WTC11 (cell line): ENCODE data around the gene RBMS1. TPM values are rescaled to one million over a fixed set of nuclear protein-coding genes. Genes with fewer than 3 reads are reported as not detected.
A peak's percentile ranks its signal among the peaks of the same experiment; 100 is the strongest.

Experiments used
- ATAC-seq: fragments of 200-7000 bp; cut with Tn5 transposase; 2 replicates; pipeline ENCODE4 v1.10.0; 2021; ENCODE audit warnings: mild to moderate bottlenecking, moderate library complexity
- CTCF ChIA-PET: fragments of 300-600 bp; sonication (Branson Sonifier 250); formaldehyde crosslinking; loops from one replicate; lab custom pipeline; 2021; ENCODE audit warnings: antibody characterized with exemption; lab: Charles Lee
- POLR2A ChIA-PET: fragments of 350-600 bp; sonication (Branson Sonifier 250); formaldehyde crosslinking; loops from one replicate; lab custom pipeline; 2021; ENCODE audit warnings: antibody characterized with exemption; lab: Charles Lee
- DNase-seq: peaks from one replicate; pipeline ENCODE4 v3.0.0; 2021; ENCODE audit warnings: low spot score
- H3K27ac Mint-ChIP-seq: 2 replicates; pipeline ENCODE4 v1.8.0; 2021; ENCODE audit warnings: mixed read lengths
- H3K27me3 Mint-ChIP-seq: 2 replicates; pipeline ENCODE4 v1.8.0; 2021; ENCODE audit warnings: low read depth, mild to moderate bottlenecking, moderate library complexity, mixed read lengths
- H3K36me3 Mint-ChIP-seq: 2 replicates; pipeline ENCODE4 v1.8.0; 2021; ENCODE audit warnings: mixed read lengths
- H3K4me1 Mint-ChIP-seq: 2 replicates; pipeline ENCODE4 v1.8.0; 2022; ENCODE audit warnings: mixed read lengths
- H3K4me3 Mint-ChIP-seq: 2 replicates; pipeline ENCODE4 v1.8.0; 2021; ENCODE audit warnings: mild to moderate bottlenecking, moderate library complexity, mixed read lengths
- H3K9me3 Mint-ChIP-seq: 2 replicates; pipeline ENCODE4 v1.8.0; 2021; ENCODE audit warnings: mixed read lengths
- CREB1 ChIP-seq: sonication (generic); formaldehyde crosslinking; IDR thresholded peaks from 2 replicates; pipeline ENCODE4 v1.8.0; 2023; ENCODE audit warnings: mild to moderate bottlenecking, missing genetic modification reagents
- CTCF ChIP-seq: fragments of 200-600 bp; IDR thresholded peaks from 2 replicates; pipeline ENCODE4 v1.8.0; 2022; ENCODE audit warnings: antibody characterized with exemption
- E2F5 ChIP-seq: sonication (generic); formaldehyde crosslinking; IDR thresholded peaks from 2 replicates; pipeline ENCODE4 v1.8.1; 2022; ENCODE audit warnings: mild to moderate bottlenecking, moderate library complexity, missing genetic modification reagents
- ESRRA ChIP-seq: sonication (generic); formaldehyde crosslinking; IDR thresholded peaks from 2 replicates; pipeline ENCODE4 v1.8.1; 2022; ENCODE audit warnings: mild to moderate bottlenecking, missing genetic modification reagents, borderline replicate concordance
- FOXP1 ChIP-seq: sonication (generic); formaldehyde crosslinking; IDR thresholded peaks from 2 replicates; pipeline ENCODE4 v1.8.0; 2022; ENCODE audit warnings: missing genetic modification reagents, mild to moderate bottlenecking, moderate library complexity, borderline replicate concordance
- GABPB1 ChIP-seq: sonication (generic); formaldehyde crosslinking; IDR thresholded peaks from 2 replicates; pipeline ENCODE4 v1.8.1; 2023; ENCODE audit warnings: mild to moderate bottlenecking, missing genetic modification reagents
- GTF2I ChIP-seq: fragments of 250-450 bp; sonication (Bioruptor Pico); conservative IDR thresholded peaks from 2 replicates; pipeline ENCODE4 v1.4.0; 2021; ENCODE audit warnings: mild to moderate bottlenecking
- MAX ChIP-seq: sonication (generic); formaldehyde crosslinking; IDR thresholded peaks from 2 replicates; pipeline ENCODE4 v1.8.0; 2022; ENCODE audit warnings: mild to moderate bottlenecking, missing genetic modification reagents
- ZNF138 ChIP-seq: sonication (generic); formaldehyde crosslinking; conservative IDR thresholded peaks from 2 replicates; pipeline ENCODE4 v1.8.1; 2022; ENCODE audit warnings: mild to moderate bottlenecking, moderate library complexity, missing genetic modification reagents
- ZSCAN18 ChIP-seq: fragments of 250-450 bp; sonication (Bioruptor Pico); IDR thresholded peaks from 2 replicates; pipeline ENCODE4 v2.1.2; 2022; ENCODE audit warnings: mild to moderate bottlenecking, moderate library complexity
- total RNA-seq: library from RNA; stranded (reverse); gene quantifications from 3 replicates; pipeline ENCODE4 v1.2.3, GENCODE V29; 2021
- TF ChIP-seq, protein P1 (sequence below): sonication (generic); formaldehyde crosslinking; IDR thresholded peaks from 2 replicates; pipeline ENCODE4 v1.8.1; 2023; ENCODE audit warnings: mild to moderate bottlenecking, missing genetic modification reagents, borderline replicate concordance
- TF ChIP-seq, protein P2 (sequence below): sonication (generic); formaldehyde crosslinking; IDR thresholded peaks from 2 replicates; pipeline ENCODE4 v1.8.1; 2022; ENCODE audit warnings: missing genetic modification reagents, borderline replicate concordance
- TF ChIP-seq, protein P3 (sequence below): sonication (generic); formaldehyde crosslinking; IDR thresholded peaks from 2 replicates; pipeline ENCODE4 v1.8.0; 2022; ENCODE audit warnings: mild to moderate bottlenecking, missing genetic modification reagents
- TF ChIP-seq, protein P4 (sequence below): fragments of 250-450 bp; sonication (Bioruptor Pico); IDR thresholded peaks from 2 replicates; pipeline ENCODE4 v1.8.0; 2021; ENCODE audit warnings: mild to moderate bottlenecking

Gene RBMS1
- total RNA-seq, 1 experiment from 2014 or later: 56.3 TPM

- DNase-seq (peak; percentile 51), ATAC-seq (peak; percentile 61)
- no peaks in the 10 kb centered on the region for H3K36me3 Mint-ChIP-seq
- no peak overlapping the region for H3K27ac Mint-ChIP-seq
- no peak overlapping the region for H3K4me3 Mint-ChIP-seq
- CTCF ChIA-PET: interaction anchor here (0.7 to 2.3 kb wide), 29 partner anchors 9 to 814 kb away, joined by 3 to 12 read pairs (median 4); no protein-coding TSS in a partner anchor
- no peaks in the 10 kb centered on the region for H3K27me3 Mint-ChIP-seq
- no peaks in the 10 kb centered on the region for H3K9me3 Mint-ChIP-seq
- POLR2A ChIA-PET: interaction anchor here (0.6 to 1.5 kb wide), 3 partner anchors 15 to 310 kb away, joined by 3 to 4 read pairs (median 3); no protein-coding TSS in a partner anchor
- H3K4me1 Mint-ChIP-seq: peaks cover 48% of the 10 kb centered on the region
- TF ChIP-seq E2F5 (CRISPR knock-in tag): no peak
- no peak for TF ChIP-seq ESRRA (CRISPR knock-in tag)
- no peak for TF ChIP-seq ZNF138
- TF ChIP-seq CREB1: no peak
- TF ChIP-seq, protein P1, sequence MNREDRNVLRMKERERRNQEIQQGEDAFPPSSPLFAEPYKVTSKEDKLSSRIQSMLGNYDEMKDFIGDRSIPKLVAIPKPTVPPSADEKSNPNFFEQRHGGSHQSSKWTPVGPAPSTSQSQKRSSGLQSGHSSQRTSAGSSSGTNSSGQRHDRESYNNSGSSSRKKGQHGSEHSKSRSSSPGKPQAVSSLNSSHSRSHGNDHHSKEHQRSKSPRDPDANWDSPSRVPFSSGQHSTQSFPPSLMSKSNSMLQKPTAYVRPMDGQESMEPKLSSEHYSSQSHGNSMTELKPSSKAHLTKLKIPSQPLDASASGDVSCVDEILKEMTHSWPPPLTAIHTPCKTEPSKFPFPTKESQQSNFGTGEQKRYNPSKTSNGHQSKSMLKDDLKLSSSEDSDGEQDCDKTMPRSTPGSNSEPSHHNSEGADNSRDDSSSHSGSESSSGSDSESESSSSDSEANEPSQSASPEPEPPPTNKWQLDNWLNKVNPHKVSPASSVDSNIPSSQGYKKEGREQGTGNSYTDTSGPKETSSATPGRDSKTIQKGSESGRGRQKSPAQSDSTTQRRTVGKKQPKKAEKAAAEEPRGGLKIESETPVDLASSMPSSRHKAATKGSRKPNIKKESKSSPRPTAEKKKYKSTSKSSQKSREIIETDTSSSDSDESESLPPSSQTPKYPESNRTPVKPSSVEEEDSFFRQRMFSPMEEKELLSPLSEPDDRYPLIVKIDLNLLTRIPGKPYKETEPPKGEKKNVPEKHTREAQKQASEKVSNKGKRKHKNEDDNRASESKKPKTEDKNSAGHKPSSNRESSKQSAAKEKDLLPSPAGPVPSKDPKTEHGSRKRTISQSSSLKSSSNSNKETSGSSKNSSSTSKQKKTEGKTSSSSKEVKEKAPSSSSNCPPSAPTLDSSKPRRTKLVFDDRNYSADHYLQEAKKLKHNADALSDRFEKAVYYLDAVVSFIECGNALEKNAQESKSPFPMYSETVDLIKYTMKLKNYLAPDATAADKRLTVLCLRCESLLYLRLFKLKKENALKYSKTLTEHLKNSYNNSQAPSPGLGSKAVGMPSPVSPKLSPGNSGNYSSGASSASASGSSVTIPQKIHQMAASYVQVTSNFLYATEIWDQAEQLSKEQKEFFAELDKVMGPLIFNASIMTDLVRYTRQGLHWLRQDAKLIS (CRISPR knock-in tag): no peak
- 0 out of 2 replicates have a peak, but pooled peaks have one; percentile 29 for TF ChIP-seq CTCF
These were observed 169.3 kb downstream of the RBMS1 start for GRCh38 chr2:160324161-160324800.

- CTCF ChIA-PET: no interaction called here
These were observed 171.3 kb downstream of the RBMS1 start for GRCh38 chr2:160322320-160322719.

More at GRCh38 chr2:160322320-160322719, 171.3 kb downstream of the RBMS1 start:
- DNase-seq: no peak
- TF ChIP-seq, protein P2, sequence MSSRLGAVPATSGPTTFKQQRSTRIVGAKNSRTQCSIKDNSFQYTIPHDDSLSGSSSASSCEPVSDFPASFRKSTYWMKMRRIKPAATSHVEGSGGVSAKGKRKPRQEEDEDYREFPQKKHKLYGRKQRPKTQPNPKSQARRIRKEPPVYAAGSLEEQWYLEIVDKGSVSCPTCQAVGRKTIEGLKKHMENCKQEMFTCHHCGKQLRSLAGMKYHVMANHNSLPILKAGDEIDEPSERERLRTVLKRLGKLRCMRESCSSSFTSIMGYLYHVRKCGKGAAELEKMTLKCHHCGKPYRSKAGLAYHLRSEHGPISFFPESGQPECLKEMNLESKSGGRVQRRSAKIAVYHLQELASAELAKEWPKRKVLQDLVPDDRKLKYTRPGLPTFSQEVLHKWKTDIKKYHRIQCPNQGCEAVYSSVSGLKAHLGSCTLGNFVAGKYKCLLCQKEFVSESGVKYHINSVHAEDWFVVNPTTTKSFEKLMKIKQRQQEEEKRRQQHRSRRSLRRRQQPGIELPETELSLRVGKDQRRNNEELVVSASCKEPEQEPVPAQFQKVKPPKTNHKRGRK (CRISPR knock-in tag): no peak
- TF ChIP-seq GTF2I (CRISPR knock-in tag): no peak
- TF ChIP-seq, protein P3, sequence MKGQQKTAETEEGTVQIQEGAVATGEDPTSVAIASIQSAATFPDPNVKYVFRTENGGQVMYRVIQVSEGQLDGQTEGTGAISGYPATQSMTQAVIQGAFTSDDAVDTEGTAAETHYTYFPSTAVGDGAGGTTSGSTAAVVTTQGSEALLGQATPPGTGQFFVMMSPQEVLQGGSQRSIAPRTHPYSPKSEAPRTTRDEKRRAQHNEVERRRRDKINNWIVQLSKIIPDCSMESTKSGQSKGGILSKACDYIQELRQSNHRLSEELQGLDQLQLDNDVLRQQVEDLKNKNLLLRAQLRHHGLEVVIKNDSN: no peak
- no peak for TF ChIP-seq GABPB1
- TF ChIP-seq FOXP1 (CRISPR knock-in tag): no peak
- TF ChIP-seq, protein P4, sequence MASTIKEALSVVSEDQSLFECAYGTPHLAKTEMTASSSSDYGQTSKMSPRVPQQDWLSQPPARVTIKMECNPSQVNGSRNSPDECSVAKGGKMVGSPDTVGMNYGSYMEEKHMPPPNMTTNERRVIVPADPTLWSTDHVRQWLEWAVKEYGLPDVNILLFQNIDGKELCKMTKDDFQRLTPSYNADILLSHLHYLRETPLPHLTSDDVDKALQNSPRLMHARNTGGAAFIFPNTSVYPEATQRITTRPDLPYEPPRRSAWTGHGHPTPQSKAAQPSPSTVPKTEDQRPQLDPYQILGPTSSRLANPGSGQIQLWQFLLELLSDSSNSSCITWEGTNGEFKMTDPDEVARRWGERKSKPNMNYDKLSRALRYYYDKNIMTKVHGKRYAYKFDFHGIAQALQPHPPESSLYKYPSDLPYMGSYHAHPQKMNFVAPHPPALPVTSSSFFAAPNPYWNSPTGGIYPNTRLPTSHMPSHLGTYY (CRISPR knock-in tag): no peak
- TF ChIP-seq ZSCAN18 (CRISPR knock-in tag): no peak
- no peak for TF ChIP-seq MAX (CRISPR knock-in tag)
- no peak for ATAC-seq
- peaks cover 38% of the 10 kb centered on the region for H3K4me1 Mint-ChIP-seq
- no peaks in the 10 kb centered on the region for H3K36me3 Mint-ChIP-seq
- no peaks in the 10 kb centered on the region for H3K27me3 Mint-ChIP-seq
- H3K27ac Mint-ChIP-seq: no peak overlapping the region
- no peak overlapping the region for H3K4me3 Mint-ChIP-seq
- POLR2A ChIA-PET: no interaction called here
- no peaks in the 10 kb centered on the region for H3K9me3 Mint-ChIP-seq
